Large intestine (tissue), 3 donors: ENCODE measurements around the gene SPHK2. TPM values are rescaled to one million over a fixed set of nuclear protein-coding genes. Genes with fewer than 3 reads are reported as not detected.
"Not testable (repeated sequence)": the region's sequence is repeated elsewhere in the genome, so short reads cannot be mapped to it uniquely, and the experiment has no call there.

Source experiments
- DNase-seq, 2 donors: peaks; one replicate each; pipeline versions ENCODE4 v3.0.0 to v3.0.0-alpha.2; 2013
- H3K27ac ChIP-seq: one replicate; pipeline ENCODE4 v1.5.1; 2013; ENCODE audit warnings: low read length
- H3K27me3 ChIP-seq: 2 replicates; pipeline ENCODE4 v1.6.1; 2013; ENCODE audit warnings: low read length; ENCODE audit not compliant: control insufficient read depth, insufficient read depth
- H3K36me3 ChIP-seq: 2 replicates; pipeline ENCODE4 v1.6.1; 2013; ENCODE audit warnings: low read length; ENCODE audit not compliant: control insufficient read depth, insufficient read depth
- H3K4me1 ChIP-seq: one replicate; pipeline ENCODE4 v1.6.1; 2013; ENCODE audit warnings: low read length; ENCODE audit not compliant: control insufficient read depth, insufficient read depth
- H3K4me3 ChIP-seq: one replicate; pipeline ENCODE4 v1.5.1; 2013; ENCODE audit warnings: low read length
- H3K9me3 ChIP-seq: one replicate; pipeline ENCODE4 v1.6.1; 2013; ENCODE audit warnings: mild to moderate bottlenecking, low read depth, low read length, moderate library complexity; ENCODE audit not compliant: control insufficient read depth
- WGBS: methylation state at CpG from one replicate; pipeline ENCODE4 v1.1.5; 2013; ENCODE audit warnings: low lambda C conversion rate; ENCODE audit not compliant: insufficient coverage; 5-methylcytosine and 5-hydroxymethylcytosine counted together
- polyA plus RNA-seq: library from polyadenylated mRNA; unstranded; fragments of 120-200 nt; gene quantifications from one replicate; pipeline ENCODE4 v1.2.1, GENCODE V29; 2013

The SPHK2 gene
- polyA plus RNA-seq, 1 donor: 20.1 TPM

DNA sequence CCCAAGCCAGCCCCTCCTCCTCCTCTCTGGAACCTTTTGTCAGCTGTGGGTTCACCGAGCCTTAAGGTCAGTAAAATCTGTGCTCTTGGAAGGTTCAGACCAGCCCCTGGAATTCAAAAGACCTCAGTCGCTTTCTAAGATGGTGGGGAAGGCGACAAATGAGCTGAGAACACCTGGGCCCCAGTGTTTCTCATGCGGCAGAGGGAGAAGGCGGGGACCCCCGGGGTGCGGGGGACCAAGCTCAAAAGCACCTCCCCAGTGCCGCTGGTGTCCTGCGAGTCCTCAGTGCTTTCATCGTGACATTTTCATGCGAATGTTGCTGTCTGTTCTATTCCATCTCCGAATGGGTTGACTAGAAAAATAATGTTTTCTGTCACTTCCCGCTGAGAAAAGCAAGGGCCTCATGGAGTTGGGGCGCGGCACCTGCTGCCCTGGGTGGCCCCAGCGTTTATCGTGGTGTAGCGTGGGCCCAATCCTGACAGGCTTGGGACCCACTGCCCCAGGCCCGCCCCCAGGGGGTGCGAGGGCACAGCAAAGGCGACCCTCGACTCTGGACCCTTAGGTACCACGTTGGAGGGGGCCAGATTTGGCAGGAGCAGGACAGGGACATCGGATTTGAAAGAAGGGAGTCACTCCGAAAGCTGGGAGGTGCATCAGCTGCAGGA is 54.3 kb downstream of the SPHK2 start:
- no CpG with 5 or more reads among the region's 25 CpGs for WGBS
- H3K4me1 ChIP-seq: peaks cover 40% of the 10 kb centered on the region
- DNase-seq: no peak
- no peaks in the 10 kb centered on the region for H3K36me3 ChIP-seq
- H3K27ac ChIP-seq: no peak overlapping the region
- no peak overlapping the region for H3K4me3 ChIP-seq
- H3K27me3 ChIP-seq: no peaks in the 10 kb centered on the region
- H3K9me3 ChIP-seq: peaks cover 7% of the 10 kb centered on the region

- no CpG with 5 or more reads among the region's 19 CpGs for WGBS
- no peak overlapping the region for H3K27ac ChIP-seq
- H3K36me3 ChIP-seq: no peaks in the 10 kb centered on the region
- H3K27me3 ChIP-seq: no peaks in the 10 kb centered on the region
- no peak overlapping the region for H3K4me3 ChIP-seq
- H3K9me3 ChIP-seq: peaks cover 7% of the 10 kb centered on the region
- no peak for DNase-seq
- H3K4me1 ChIP-seq: peaks cover 44% of the 10 kb centered on the region
These were observed 55.0 kb downstream of the SPHK2 start for GRCh38 chr19:48674216-48674809.

DNA sequence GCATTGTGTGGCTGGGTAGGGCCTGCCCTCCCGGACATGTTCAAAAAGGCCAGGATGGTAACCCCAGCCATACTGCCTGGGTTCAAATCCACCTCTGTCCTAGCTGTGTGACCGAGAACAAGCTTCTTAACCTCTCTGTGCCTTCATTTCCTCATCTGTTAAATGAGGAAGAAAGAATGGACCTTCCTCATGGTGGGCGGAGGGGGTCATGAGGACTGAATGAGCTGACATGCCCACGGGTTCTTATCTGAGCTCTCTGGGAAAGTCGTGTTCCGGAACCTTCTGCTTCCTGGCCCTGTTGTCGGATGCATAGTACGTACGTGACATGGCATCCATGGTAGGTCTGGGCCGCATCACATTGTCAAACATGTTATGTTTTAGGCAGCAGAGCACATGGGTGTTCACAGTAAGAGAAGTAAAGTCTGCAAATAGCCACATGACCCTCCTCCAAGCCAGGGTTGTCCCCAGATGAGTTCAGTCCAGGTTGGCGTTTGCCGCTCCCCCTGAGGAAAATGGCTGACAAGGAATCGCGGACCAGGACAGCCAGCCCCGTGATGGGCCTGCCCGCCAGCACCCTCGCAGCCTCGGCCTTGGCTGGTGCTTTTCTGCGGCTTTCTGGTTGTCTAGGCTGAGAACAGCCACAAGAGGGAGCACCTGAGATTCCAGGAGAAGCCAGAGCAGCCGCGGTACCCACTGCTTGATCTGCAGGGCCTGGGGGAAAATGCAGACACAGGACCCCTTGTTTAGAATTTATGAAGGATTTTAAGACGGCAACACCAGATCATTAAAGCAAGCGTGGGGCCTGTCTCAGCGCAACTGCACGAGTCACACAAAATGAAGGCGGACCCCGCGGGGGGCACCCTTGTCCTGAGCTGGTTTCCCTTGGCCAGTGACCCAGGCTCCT is 55.9 kb downstream of the SPHK2 start:
- WGBS: no CpG with 5 or more reads among the region's 28 CpGs
- Histone ChIP-seq H3K4me3 (no peak overlapping the region), H3K9me3 (peaks cover 6% of the 10 kb centered on the region), H3K27me3 (no peaks in the 10 kb centered on the region), H3K4me1 (peaks cover 45% of the 10 kb centered on the region), H3K27ac (no peak overlapping the region), H3K36me3 (no peaks in the 10 kb centered on the region)
- DNase-seq: peak; percentile 85 to 86

- no peak overlapping the region for H3K4me3 ChIP-seq
- no peaks in the 10 kb centered on the region for H3K36me3 ChIP-seq
- H3K9me3 ChIP-seq: peaks cover 4% of the 10 kb centered on the region
- DNase-seq: no peak
- WGBS: no CpG with 5 or more reads among the region's 17 CpGs
- peak overlapping the region; percentile 85 for H3K27ac ChIP-seq
- no peaks in the 10 kb centered on the region for H3K27me3 ChIP-seq
- peaks cover 36% of the 10 kb centered on the region for H3K4me1 ChIP-seq
These were observed 57.2 kb downstream of the SPHK2 start for GRCh38 chr19:48676487-48676886.

DNA sequence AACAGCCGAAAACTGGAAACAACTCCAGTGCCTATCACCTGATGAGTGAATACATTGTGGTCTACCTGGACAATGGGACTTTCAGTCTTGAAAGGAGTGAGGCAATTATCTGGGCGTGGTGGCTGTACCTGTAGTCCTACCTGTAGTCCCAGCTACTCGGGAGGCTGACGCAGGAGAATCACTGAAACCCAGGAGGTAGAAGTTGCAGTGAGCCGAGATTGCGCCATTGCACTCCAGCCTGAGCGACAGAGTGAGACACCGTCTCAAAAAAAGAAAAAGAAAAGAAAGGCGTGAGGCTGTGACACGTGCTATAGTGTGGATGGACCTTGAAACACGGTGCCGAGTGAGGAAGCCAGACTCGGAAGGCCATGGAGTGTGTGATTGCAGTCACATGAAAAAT is 57.6 kb downstream of the SPHK2 start:
- Histone ChIP-seq H3K27ac (peak overlapping the region; percentile 85), H3K4me1 (peaks cover 36% of the 10 kb centered on the region), H3K9me3 (peaks cover 4% of the 10 kb centered on the region), H3K27me3 (no peaks in the 10 kb centered on the region), H3K36me3 (no peaks in the 10 kb centered on the region), H3K4me3 (no peak overlapping the region)
- DNase-seq: peak; percentile 92 to 96
- WGBS: 20% methylated on average over 7 of the region's 13 CpGs

- Histone ChIP-seq H3K4me1 (peaks cover 36% of the 10 kb centered on the region), H3K9me3 (peaks cover 4% of the 10 kb centered on the region), H3K27ac (peak overlapping the region; percentile 85), H3K36me3 (no peaks in the 10 kb centered on the region), H3K4me3 (no peak overlapping the region), H3K27me3 (no peaks in the 10 kb centered on the region)
- no CpG with 5 or more reads among the region's 4 CpGs for WGBS
- peak; percentile 90 to 95 for DNase-seq
These were observed 58.9 kb downstream of the SPHK2 start for GRCh38 chr19:48678201-48678600.

- not testable (repeated sequence) for DNase-seq, H3K36me3 ChIP-seq, H3K27me3 ChIP-seq, H3K9me3 ChIP-seq, H3K4me3 ChIP-seq, H3K27ac ChIP-seq
- H3K4me1 ChIP-seq: peaks cover 45% of the 10 kb centered on the region
- WGBS: no CpG with 5 or more reads among the region's 19 CpGs
These were observed 60.7 kb downstream of the SPHK2 start for GRCh38 chr19:48680006-48680405.

Other genes with a start within 250 kb of the SPHK2 start
- gene KDELR1, start 228.0 kb upstream of the SPHK2 start, polyA plus RNA-seq: 253 TPM
- gene GRIN2D, start 225.8 kb upstream of the SPHK2 start, polyA plus RNA-seq: 0.48 TPM
- 19.3 TPM for gene GRWD1, start 173.5 kb upstream of the SPHK2 start, polyA plus RNA-seq
- 0.70 TPM for gene KCNJ14, start 163.9 kb upstream of the SPHK2 start, polyA plus RNA-seq
- gene CYTH2, start 150.1 kb upstream of the SPHK2 start, polyA plus RNA-seq: 63.8 TPM
- 7.2 TPM for gene LMTK3, start 107.7 kb upstream of the SPHK2 start, polyA plus RNA-seq
- 1.0 TPM for gene SULT2B1, start 67.3 kb upstream of the SPHK2 start, polyA plus RNA-seq
- 4.2 TPM for gene SPACA4, start 12.8 kb upstream of the SPHK2 start, polyA plus RNA-seq
- 77.5 TPM for gene FAM83E, start 4.4 kb upstream of the SPHK2 start, polyA plus RNA-seq
- 2,091 TPM for gene RPL18, start 328 bp upstream of the SPHK2 start, polyA plus RNA-seq
- 4.0 TPM for gene DBP, start 17.9 kb downstream of the SPHK2 start, polyA plus RNA-seq
- 10.1 TPM for gene CA11, start 26.7 kb downstream of the SPHK2 start, polyA plus RNA-seq
- gene NTN5, start 53.5 kb downstream of the SPHK2 start, polyA plus RNA-seq: 0.42 TPM
- gene FUT2, start 76.5 kb downstream of the SPHK2 start, polyA plus RNA-seq: 105 TPM
- 4.1 TPM for gene MAMSTR, start 100.2 kb downstream of the SPHK2 start, polyA plus RNA-seq
- 6.9 TPM for gene RASIP1, start 121.1 kb downstream of the SPHK2 start, polyA plus RNA-seq
- gene IZUMO1, start 127.4 kb downstream of the SPHK2 start, polyA plus RNA-seq: 0.40 TPM
- gene FUT1, start 133.1 kb downstream of the SPHK2 start, polyA plus RNA-seq: 1.3 TPM
- gene FGF21, start 136.0 kb downstream of the SPHK2 start, polyA plus RNA-seq: not detected
- 76.4 TPM for gene BCAT2, start 191.5 kb downstream of the SPHK2 start, polyA plus RNA-seq
- gene HSD17B14, start 217.0 kb downstream of the SPHK2 start, polyA plus RNA-seq: 78.1 TPM
- gene PLEKHA4, start 249.1 kb downstream of the SPHK2 start, polyA plus RNA-seq: 14.5 TPM